HG02938 (cell line): ENCODE results near the gene SMOC2.
"Not testable (repeated sequence)": the region's sequence is repeated elsewhere in the genome, so short reads cannot be mapped to it uniquely, and the experiment has no call there.

Source experiments
- ATAC-seq: cut with Tn5 transposase; IDR thresholded peaks from one replicate; pipeline ENCODE4 v1.9.1; 2021; ENCODE audit warnings: mild to moderate bottlenecking, moderate library complexity; ENCODE audit not compliant: unreplicated experiment

SMOC2 gene

GRCh38 chr6:168536665-168537539 is 95.9 kb downstream of the SMOC2 start:
- ATAC-seq, result no peak

GRCh38 chr6:168537540-168537884 is 96.5 kb downstream of the SMOC2 start:
- no peak for ATAC-seq

DNA sequence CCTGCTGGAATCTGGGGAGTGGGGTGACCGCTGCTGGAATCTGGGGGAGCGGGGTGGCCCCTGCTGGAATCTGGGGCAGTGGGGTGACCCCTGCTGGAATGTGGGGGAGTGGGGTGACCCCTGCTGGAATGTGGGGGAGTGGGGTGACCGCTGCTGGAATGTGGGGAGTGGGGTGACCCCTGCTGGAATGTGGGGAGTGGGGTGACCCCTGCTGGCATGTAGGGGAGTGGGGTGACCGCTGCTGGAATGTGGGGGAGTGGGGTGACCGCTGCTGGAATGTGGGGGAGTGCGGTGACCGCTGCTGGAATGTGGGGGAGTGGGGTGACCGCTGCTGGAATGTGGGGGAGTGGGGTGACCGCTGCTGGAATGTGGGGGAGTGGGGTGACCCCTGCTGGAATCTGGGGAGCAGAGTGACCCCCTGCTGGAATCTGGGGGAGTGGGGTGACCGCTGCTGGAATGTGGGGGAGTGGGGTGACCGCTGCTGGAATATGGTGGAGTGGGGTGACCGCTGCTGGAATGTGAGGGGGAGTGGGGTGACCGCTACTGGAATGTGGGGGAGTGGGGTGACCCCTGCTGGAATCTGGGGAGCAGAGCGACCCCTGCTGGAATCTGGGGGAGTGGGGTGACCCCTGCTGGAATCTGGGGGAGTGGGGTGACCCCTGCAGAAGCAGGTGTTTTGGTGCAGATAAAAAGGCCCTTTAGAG is 97.4 kb downstream of the SMOC2 start:
- not testable (repeated sequence) for ATAC-seq

DNA sequence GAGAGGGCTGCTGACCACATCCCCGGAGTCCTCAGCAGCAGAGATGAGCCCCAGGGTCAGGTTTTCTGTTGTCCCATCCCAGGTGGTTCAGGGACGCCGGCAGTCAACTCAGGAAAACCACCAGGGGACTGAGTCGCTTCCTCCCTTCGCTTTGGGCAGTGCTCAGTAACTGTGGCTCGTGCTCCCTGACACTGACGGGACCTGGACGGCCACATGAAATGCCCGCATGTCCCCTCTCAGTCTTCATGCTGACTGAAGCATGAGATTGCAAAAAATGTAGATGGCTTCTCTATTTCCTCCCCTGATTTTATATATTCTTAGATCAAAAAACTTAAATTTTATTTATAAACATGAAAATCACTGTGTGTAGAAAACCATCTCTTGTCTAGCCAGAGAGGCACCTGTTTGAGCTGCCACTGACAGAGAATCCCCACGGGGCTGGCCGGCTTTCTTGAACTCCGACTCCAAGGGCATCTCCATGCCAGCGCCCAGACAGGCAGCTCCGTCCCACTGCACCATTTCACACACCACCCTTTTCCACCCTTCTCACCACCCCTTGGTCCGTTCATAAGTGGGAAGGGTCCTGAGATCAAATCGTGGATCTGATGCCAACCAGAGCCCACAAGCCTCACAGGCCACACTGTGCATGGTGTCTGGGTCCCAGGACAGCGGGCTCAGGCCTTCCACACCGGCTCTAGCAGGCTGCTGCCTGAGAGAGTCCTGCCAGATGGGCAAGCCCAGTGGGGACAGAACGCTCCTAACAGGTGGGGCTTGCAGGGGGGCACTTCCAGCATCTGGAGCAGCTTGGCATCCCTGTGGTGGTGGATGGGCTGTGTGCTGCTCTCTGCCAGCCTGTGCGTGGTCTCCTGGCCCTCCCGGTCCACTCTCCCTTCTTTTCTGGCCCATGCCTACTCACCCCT is 98.2 kb downstream of the SMOC2 start:
- ATAC-seq, result no peak

DNA sequence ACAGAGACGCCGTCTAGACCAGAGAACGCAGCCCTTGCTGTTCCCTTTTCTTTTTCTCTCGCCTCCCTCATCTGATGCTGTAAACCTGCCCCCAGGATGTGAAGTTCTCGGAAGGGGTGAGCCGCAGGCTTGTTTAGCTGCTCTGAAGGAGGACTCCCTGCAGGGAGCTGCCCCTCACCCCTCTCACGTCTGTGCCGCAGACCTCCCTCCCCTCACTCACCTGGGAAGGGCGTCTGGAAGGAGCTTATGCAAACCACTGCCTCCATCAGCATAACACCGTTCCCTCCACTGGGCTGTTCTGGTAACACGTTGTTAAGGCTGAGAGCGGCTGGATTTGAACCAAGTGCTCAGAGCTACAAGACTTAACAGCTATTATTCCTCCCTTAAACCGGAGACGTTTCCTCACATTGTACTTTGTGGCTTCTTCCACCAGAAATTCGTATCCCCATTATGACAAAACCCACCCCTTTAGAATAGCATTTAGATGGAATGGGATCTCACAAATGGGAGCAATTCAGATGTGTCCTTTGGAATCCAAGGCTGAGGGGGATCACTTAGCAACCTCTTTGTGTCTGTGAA is 99.8 kb downstream of the SMOC2 start:
- no peak for ATAC-seq

DNA sequence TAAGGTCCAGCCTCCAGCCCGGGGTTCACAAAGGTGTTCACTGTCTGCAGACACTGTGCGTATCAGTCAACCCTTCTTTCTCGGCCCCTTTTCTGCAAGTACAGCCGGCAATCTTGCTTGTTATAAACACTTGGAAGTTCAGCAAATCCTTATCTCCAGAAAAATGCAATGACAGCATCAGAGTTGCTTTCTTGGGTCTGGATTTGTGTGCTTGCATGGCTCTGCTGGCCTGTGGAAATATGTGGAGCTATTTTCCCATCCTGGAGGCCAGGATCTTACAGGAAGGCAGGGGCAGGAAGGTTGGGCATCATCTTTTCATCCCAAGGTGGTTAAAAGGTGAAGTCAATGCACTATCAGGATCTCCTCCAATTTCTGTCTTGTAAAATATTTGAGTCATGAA is 100.3 kb downstream of the SMOC2 start:
- ATAC-seq, result no peak

DNA sequence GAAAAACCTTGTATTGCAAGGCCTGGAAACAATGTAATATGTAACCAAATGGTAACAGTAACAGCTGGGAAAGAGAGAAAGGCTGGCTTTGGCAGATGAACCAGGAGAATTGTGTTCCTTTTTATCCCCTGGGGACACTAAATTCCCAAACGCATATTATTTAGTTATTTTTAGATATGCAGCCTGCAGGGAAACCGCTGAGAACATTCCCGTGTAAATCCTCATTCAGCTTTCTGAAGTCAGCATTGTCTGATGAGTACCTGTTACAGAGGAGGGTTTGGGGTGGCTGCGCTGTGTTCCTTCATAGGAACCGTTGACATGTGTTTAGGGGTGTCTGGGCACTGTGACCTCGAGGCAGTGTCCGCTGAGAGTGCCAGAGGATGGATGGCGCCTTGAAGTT is 101.3 kb downstream of the SMOC2 start:
- no peak for ATAC-seq

DNA sequence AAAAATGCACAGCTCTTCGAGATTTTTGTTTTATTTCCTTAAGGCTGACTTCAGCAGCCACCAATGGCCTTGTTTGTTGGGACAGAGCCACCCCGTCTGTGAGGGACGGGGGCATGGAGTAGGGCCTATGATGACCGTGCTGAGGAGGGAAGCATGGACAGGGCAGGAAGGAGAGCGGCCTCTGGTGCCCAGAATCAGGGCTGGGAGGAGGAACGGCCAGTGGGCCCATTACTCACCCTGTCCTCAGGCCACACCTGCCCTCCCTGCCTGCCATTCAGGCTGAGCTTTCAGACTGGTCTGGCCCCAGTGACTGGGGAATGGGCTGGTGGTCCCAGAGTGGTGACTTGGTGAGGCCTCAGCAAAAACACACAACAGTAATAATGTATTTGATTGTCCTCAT is 104.4 kb downstream of the SMOC2 start:
- no peak for ATAC-seq

- no peak for ATAC-seq
These were observed 105.2 kb downstream of the SMOC2 start for GRCh38 chr6:168546151-168546550.

DNA sequence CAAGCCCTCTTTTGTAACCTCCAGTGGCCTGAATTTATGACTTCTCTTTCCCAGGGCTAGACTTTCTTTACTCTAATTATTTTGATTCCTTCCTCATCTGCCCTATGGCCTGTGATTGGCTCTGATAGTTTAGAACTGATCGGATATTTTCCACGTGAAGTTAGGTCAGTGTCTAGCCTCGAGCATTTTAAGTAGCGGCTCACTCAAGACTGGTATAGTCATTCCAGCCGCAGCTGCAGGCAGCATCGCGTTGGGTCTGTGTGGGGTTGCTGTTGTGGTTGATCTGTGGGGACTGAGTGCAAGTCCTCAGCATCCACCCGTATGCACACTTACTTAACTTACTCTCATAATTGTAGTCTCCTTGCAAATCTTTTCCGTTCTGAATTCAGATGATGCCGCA is 105.7 kb downstream of the SMOC2 start:
- ATAC-seq, result no peak

DNA sequence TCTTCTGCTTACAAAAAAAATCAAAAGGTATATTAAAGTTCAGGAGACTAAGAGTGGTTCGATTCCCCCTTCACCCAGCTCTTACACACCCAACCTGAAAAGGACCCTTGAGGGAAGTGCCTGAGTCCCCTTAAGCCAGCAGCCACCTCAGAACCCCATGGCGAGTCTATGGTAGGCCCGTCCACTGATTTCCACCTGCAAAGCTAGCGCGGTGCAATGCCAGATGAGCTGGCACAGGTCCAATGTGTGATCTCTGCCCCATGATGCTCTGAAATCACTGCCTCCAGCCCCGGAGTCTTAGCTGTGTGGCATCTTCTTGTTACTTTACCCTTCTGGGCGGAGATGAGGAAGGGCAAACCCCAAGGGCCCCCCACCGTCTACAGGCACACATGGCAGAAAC is 109.3 kb downstream of the SMOC2 start:
- no peak for ATAC-seq

- no peak for ATAC-seq
These were observed 113.5 kb downstream of the SMOC2 start for GRCh38 chr6:168554472-168554871.

DNA sequence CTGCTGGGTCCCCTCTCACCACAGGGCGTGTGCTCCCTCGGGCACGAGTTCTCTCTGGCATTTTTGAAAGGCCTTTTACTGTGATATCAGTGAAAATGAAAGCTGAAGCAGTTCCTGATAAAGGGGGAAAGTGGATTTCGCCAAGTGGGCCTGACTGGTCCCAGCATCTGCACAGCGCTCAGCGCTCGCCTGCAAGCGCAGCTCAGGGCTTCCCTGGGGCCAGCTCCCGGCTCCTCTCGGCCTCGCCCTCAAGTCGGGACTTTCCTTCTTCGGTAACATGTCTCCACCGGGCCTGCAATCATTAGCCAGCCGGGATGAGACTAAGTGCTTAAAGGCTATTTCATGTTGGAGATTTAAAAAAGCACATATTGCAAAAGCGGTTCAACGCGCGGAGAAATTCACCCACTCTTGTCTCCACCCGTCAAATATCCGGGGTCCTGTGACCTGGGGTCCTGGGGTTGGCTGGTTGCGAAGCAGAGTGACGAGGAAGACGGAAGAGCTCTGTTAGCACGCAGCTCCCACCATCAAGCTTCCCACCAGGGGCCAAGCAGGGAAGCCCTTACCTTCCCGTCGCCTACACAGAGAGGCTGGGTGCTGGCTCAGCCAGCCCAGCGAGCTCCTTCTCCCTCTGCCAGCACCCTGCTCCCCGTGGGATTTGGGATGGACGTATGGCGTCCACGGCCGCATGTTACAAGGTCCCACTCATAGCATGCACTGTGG is 114.1 kb downstream of the SMOC2 start:
- no peak for ATAC-seq

DNA sequence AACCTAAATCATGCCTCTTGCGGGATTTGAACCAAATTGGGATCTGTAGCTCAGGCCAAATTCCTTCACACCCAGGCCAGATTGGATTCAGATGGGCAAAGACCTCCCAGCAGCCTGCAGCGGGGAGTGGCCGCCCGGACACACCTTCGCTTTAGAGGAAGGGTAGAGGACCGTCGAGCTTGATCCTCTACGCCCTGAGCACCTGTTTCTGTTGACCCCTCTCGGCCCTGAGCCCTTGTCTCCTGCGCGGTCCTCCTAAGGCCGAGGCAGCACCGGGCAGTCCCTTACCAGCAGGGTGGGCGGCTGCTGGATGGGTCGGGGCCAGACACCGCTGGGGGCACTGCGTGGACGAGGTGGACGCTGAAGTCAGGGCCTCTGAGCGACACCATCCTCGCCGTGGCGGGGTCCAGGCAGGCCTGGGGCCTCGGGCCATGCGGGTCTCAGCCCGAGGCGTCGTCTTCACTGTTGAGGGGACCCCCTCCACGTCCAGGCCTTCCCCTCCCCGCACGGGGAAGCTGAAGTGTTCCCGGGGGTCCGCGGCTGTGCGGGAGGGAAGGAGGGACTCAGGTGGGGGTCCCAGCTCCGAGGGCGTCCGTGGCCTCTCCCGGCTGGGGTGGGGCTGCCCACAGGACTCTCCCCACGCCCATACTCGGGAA is 114.8 kb downstream of the SMOC2 start:
- ATAC-seq, result no peak

- no peak for ATAC-seq
These were observed 116.5 kb downstream of the SMOC2 start for GRCh38 chr6:168557512-168557911.

GRCh38 chr6:168558686-168559085 is 117.7 kb downstream of the SMOC2 start:
- ATAC-seq, result no peak

DNA sequence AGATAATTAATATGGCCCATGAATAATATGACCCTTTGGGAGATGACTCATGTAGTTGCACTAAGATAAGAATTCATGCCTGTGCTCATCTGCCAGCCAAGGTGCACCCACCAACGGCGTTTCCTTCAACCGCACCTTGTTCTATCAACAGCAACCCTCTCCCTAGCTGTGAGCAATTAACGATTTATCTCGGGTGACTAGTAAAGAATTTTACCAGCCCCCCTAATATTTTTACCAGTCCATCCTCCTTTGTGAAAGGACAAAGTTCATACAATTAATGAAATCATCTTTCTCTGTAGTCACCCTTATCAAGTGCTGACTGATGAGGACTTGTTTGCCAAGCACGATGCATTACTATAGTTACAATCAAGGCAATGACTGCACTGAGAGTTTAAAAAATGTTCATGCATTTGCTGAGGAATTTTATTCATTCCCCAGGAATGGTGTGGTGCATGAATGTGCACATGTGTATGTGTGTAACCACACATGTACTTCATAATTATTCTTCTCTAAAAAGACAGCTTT is 118.7 kb downstream of the SMOC2 start:
- no peak for ATAC-seq

- ATAC-seq, result no peak
These were observed 119.1 kb downstream of the SMOC2 start for GRCh38 chr6:168560126-168560525.

GRCh38 chr6:168562576-168563151 is 121.7 kb downstream of the SMOC2 start:
- ATAC-seq, result no peak
